ENCODE measurements around the gene GNA15. TPM values are rescaled to one million over a fixed set of nuclear protein-coding genes. Genes with fewer than 3 reads are reported as not detected.

Gene GNA15
- total and polyA plus RNA-seq, 2 donors (not counting 1 experiment from before 2014, with no cell fraction given) = not detected

- DNase-seq (ENCODE audit: low read depth in 2 of 2) = no peak
- H3K4me1 ChIP-seq (ENCODE audit: control insufficient read depth, extremely low read depth, insufficient read depth, low read length) = peaks cover 6% of the 10 kb centered on the region
- H3K27ac ChIP-seq (ENCODE audit: insufficient read depth, low read length) = no peak overlapping the region
Observed at GRCh38 chr19:3138268-3138667, 2.4 kb downstream of the GNA15 start.

GRCh38 chr19:3140667-3141038 is 4.8 kb downstream of the GNA15 start:
- H3K79me2 ChIP-seq (ENCODE audit: control insufficient read depth, insufficient read depth, low read length) = no peaks in the 10 kb centered on the region
- H3K36me3 ChIP-seq (ENCODE audit: control insufficient read depth, insufficient read depth, low read length) = no peaks in the 10 kb centered on the region
- no peak overlapping the region for H2AFZ ChIP-seq (ENCODE audit: low read length)
- no peak overlapping the region for H3K27ac ChIP-seq (ENCODE audit: insufficient read depth, low read length)
- H3K4me2 ChIP-seq (ENCODE audit: extremely low read depth, insufficient read depth, low read length) = no peak overlapping the region
- no peak overlapping the region for H3K9ac ChIP-seq (ENCODE audit: insufficient read depth, low read length)
- no peaks in the 10 kb centered on the region for H3K9me3 ChIP-seq (ENCODE audit: control insufficient read depth, insufficient read depth, low read depth, low read length)
- peaks cover 6% of the 10 kb centered on the region for H3K4me1 ChIP-seq (ENCODE audit: control insufficient read depth, extremely low read depth, insufficient read depth, low read length)
- TF ChIP-seq EZH2 (IDR thresholded peaks at IDR 0.05; ENCODE audit: low read length, missing control alignments) (no peak), CTCF (conservative IDR thresholded peaks at IDR 0.05 in 1 of 2, IDR thresholded peaks at IDR 0.05 in 1 of 2; ENCODE audit: low read depth in 1 of 2, low read length in 2 of 2) (no peak)
- no peaks in the 10 kb centered on the region for H3K27me3 ChIP-seq (ENCODE audit: control insufficient read depth, insufficient read depth, low read length)
- DNase-seq (ENCODE audit: low read depth in 2 of 2) = no peak
- H4K20me1 ChIP-seq (ENCODE audit: control insufficient read depth, extremely low read depth, insufficient read depth, low read length) = no peaks in the 10 kb centered on the region
- no peak overlapping the region for H3K4me3 ChIP-seq (replicated peaks in 1 of 4; ENCODE audit: control extremely low read depth in 1 of 4, insufficient read depth in 1 of 4, low read depth in 3 of 4, low read length in 4 of 4)

More at GRCh38 chr19:3138268-3138667, 2.4 kb downstream of the GNA15 start:
- Histone ChIP-seq H3K9ac (ENCODE audit: insufficient read depth, low read length) (no peak overlapping the region), H3K9me3 (ENCODE audit: control insufficient read depth, insufficient read depth, low read depth, low read length) (no peaks in the 10 kb centered on the region), H3K79me2 (ENCODE audit: control insufficient read depth, insufficient read depth, low read length) (no peaks in the 10 kb centered on the region), H3K4me2 (ENCODE audit: extremely low read depth, insufficient read depth, low read length) (no peak overlapping the region), H2AFZ (ENCODE audit: low read length) (no peak overlapping the region), H3K27me3 (ENCODE audit: control insufficient read depth, insufficient read depth, low read length) (no peaks in the 10 kb centered on the region), H3K4me3 (replicated peaks in 1 of 4; ENCODE audit: control extremely low read depth in 1 of 4, insufficient read depth in 1 of 4, low read depth in 3 of 4, low read length in 4 of 4) (no peak overlapping the region), H3K36me3 (ENCODE audit: control insufficient read depth, insufficient read depth, low read length) (no peaks in the 10 kb centered on the region), H4K20me1 (ENCODE audit: control insufficient read depth, extremely low read depth, insufficient read depth, low read length) (no peaks in the 10 kb centered on the region)
- no peak for TF ChIP-seq EZH2 (IDR thresholded peaks at IDR 0.05; ENCODE audit: low read length, missing control alignments)
- no peak for TF ChIP-seq CTCF (conservative IDR thresholded peaks at IDR 0.05 in 1 of 2, IDR thresholded peaks at IDR 0.05 in 1 of 2; ENCODE audit: low read depth in 1 of 2, low read length in 2 of 2)

- H4K20me1 ChIP-seq (ENCODE audit: control insufficient read depth, extremely low read depth, insufficient read depth, low read length) = no peaks in the 10 kb centered on the region
- H3K9ac ChIP-seq (ENCODE audit: insufficient read depth, low read length) = peak overlapping the region; percentile 28
- peaks cover 6% of the 10 kb centered on the region for H3K4me1 ChIP-seq (ENCODE audit: control insufficient read depth, extremely low read depth, insufficient read depth, low read length)
- peak; percentile 77 for DNase-seq (ENCODE audit: low read depth in 2 of 2)
- H3K27me3 ChIP-seq (ENCODE audit: control insufficient read depth, insufficient read depth, low read length) = no peaks in the 10 kb centered on the region
- no peaks in the 10 kb centered on the region for H3K9me3 ChIP-seq (ENCODE audit: control insufficient read depth, insufficient read depth, low read depth, low read length)
- peak overlapping the region; percentile 94 for H3K27ac ChIP-seq (ENCODE audit: insufficient read depth, low read length)
- no peak overlapping the region for H2AFZ ChIP-seq (ENCODE audit: low read length)
- H3K4me3 ChIP-seq (replicated peaks in 1 of 4; ENCODE audit: control extremely low read depth in 1 of 4, insufficient read depth in 1 of 4, low read depth in 3 of 4, low read length in 4 of 4) = no peak overlapping the region
- H3K79me2 ChIP-seq (ENCODE audit: control insufficient read depth, insufficient read depth, low read length) = no peaks in the 10 kb centered on the region
- TF ChIP-seq CTCF (conservative IDR thresholded peaks at IDR 0.05 in 1 of 2, IDR thresholded peaks at IDR 0.05 in 1 of 2; ENCODE audit: low read depth in 1 of 2, low read length in 2 of 2) = no peak
- TF ChIP-seq EZH2 (IDR thresholded peaks at IDR 0.05; ENCODE audit: low read length, missing control alignments) = no peak
- no peaks in the 10 kb centered on the region for H3K36me3 ChIP-seq (ENCODE audit: control insufficient read depth, insufficient read depth, low read length)
- peak overlapping the region; percentile 55 for H3K4me2 ChIP-seq (ENCODE audit: extremely low read depth, insufficient read depth, low read length)
Observed at GRCh38 chr19:3142292-3142670, 6.4 kb downstream of the GNA15 start.
